Stimulated activated CD4-positive, alpha-beta T cell treated with anti-CD3 and anti-CD28 coated beads, Interleukin-1b, Interleukin-23, amount 100 ng/mL, for 4 hours (primary cell): ENCODE measurements around the gene PIP5K1B.
"Not testable (repeated sequence)": the region's sequence is repeated elsewhere in the genome, so short reads cannot be mapped to it uniquely, and the experiment has no call there.

Experiments
- DNase-seq, 2 donors: peaks; one replicate each; pipeline ENCODE4 v3.0.0-alpha.2; 2020; ENCODE audit warnings: low read depth in 2 of 2

Gene PIP5K1B

DNA sequence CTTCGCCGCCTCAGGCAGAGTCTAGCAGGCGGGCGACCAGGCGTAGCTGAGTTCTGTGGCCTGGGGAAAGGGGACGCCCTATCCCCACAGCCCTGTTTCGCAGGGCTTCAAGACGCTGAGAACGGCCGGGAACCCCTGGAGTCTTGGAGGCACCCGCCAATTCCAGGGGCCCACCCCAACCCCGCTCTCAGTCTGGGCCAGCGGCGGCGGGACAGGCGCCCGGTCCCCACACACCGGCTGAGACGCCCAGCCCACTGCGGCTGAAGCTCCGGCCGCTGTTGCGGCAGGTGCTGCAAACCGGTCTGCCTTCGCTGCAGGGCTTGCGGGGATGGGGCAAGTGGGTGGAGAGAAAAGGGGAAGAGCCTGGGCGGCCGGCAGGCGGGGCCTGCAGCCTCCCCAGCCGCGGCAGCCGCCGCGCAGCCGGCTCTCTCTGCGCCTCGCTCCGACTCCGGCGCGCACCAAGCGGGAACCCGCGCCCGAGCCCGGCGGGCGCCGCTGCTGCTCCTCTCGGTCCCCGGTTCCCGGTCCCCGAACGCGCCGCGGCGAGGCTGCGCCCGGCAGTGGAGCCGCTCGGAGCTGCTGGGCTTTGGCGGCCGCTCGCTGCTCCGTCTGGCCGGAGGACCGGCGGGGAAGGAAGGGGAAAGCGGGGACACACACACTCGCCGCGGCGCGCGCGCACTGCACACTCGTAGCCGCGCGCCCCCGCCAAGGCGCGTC is at the start of gene PIP5K1B:
Gene PIP5K1B (plus strand): TSS at position 427 of the 717 bp plus-strand sequence. CDS start 117,375 bp downstream, outside the sequence.
- DNase-seq: peak; percentile 3 to 21

- DNase-seq: no peak
Measured at GRCh38 chr9:68664036-68664435, 41.0 kb upstream of the PIP5K1B start.

- no peak for DNase-seq
Measured at GRCh38 chr9:68668127-68668526, 36.9 kb upstream of the PIP5K1B start.

DNA sequence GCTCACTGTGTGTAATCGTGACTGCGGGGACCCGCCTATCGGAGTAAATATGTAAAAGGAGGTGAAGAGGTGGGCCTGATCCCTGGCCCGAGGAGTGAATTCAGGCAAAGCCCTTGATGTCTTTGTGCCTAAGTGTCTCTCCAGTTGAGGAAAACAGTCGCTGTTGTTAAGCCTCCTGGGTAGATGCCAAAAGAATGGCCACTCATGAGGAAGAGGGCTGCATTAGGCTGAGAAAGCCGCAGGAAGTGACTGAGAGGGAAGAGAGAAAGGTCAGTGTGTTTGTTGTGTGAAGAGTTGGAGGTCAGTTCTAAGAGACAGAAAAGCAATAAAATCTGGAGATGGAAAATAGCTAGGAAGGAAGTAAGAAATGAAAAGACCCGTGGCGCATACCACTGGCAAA is 35.8 kb upstream of the PIP5K1B start:
- no peak for DNase-seq

DNA sequence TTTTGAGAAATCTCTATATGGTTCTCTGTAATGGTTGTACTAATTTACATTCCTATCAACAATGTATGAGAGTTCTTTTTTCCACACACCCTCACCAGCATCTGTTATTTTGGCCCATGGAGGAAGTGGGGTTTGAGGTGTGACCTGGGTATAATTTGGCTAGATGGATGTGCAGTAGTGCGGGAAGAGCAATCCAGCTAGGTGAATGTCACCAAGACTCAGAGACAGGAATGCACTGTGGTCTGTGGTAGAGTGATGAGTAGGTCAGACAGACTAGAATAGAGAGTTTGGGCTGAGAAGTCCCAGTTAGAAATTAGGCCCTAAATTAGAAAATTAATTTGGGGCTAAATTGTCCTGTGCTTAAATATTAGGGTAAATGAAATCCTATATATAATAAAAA is 32.8 kb upstream of the PIP5K1B start:
- DNase-seq: no peak

DNA sequence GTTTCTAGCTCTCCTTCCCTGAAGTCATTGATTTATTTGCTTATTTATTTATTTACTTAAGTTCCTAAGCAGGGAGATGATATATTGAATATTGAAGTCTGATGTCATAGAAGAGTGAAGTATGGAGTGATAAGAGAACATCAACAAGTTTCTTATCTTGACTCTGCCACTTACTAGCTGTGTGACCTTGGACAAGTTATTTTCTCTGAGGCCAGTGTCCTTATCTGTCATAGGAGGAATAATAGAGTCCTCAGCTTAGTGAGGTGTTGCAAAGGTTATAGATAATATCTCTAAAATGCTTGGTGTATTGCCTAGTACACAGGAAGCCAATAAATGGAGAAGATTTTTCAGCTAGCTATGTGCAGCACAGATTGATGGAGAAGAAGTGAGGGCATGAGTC is 32.4 kb upstream of the PIP5K1B start:
- no peak for DNase-seq

DNA sequence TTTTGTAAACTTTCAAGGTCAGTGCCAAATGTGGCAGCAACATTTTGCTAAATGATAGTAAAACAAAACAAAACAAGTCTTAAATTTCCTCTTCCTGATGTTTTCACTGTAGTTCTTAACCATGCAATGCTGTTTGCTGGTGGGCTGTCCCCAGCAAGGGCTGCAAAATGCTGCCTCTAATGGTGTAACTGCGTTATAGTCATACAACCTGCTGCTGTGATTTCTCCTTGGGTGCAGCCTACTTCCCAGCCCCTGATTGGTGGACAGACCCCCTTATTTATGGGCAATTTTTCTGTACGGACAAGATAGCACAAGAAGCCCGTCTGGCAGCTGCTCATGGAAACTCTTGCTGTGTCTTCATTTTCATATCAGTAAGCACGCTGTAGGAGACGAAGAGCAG is 26.6 kb upstream of the PIP5K1B start:
- DNase-seq: no peak

- no peak for DNase-seq
Measured at GRCh38 chr9:68683433-68683832, 21.6 kb upstream of the PIP5K1B start.

DNA sequence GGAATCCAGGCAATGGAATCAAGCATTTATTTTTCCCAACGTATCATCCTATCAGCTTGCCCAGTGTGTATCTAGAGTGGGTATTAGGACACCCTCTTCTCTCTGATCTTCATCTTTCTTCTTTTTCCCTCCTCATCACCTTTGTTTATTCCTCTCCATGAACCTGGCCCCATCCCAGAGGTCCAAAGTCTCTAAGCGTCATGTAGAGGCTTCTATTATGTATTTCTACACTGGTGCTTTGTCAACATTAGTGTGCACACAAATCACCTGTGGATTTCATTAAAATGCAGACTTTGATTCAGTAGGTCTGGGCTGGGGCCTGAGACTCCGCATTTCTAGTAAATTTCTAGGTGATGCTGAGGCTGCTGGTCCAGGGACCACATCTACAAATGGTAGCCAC is 19.8 kb upstream of the PIP5K1B start:
- no peak for DNase-seq

- no peak for DNase-seq
Measured at GRCh38 chr9:68685770-68686169, 19.3 kb upstream of the PIP5K1B start.

- no peak for DNase-seq
Measured at GRCh38 chr9:68690088-68690487, 15.0 kb upstream of the PIP5K1B start.

GRCh38 chr9:68692519-68692918 is 12.5 kb upstream of the PIP5K1B start:
- DNase-seq: no peak

DNA sequence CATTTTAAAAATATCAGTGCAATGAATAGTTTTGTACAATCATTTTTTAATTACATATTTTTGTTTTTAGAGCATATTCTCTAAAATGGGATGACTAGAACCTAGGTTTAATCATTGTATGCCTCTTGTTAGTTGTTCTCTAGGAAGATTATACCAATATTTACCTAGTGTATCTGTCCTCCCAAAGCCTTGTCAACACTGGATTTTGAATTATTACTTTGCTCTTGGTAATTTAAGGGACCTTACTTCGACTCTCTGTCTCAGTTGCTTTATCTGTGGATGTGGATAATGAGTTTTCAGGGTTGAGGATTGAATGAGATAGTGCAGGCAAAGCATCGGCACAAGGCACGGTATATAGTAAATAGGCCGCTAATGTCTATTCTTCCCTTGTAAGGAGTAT is 10.9 kb upstream of the PIP5K1B start:
- no peak for DNase-seq

- no peak for DNase-seq
Measured at GRCh38 chr9:68697851-68698250, 7.2 kb upstream of the PIP5K1B start.

GRCh38 chr9:68698943-68699509 is 6.0 kb upstream of the PIP5K1B start:
- DNase-seq: no peak

DNA sequence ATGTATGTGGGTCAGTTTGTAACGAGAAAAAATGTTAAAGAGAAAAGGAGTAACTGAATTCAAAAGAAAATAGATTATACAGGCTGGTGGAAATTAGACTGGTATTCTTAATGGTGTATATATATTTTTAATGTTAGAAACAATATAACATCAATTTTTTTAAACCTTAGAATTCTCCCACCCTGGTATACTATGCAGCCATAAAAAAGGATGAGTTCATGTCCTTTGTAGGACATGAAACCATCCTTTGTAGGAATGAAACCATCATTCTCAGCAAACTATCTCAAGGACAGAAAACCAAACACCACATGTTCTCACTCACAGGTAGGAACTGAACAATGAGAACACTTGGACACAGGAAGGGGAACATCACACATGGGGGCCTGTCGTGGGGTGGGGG is 5.4 kb upstream of the PIP5K1B start:
- DNase-seq: not testable (repeated sequence)

- DNase-seq: no peak
Measured at GRCh38 chr9:68702493-68702892, 2.5 kb upstream of the PIP5K1B start.

- no peak for DNase-seq
Measured at GRCh38 chr9:68703672-68704071, 1.4 kb upstream of the PIP5K1B start.

- DNase-seq: no peak
Measured at GRCh38 chr9:68704498-68704813, 584 bp upstream of the PIP5K1B start.

GRCh38 chr9:68705531-68706362 is 707 bp downstream of the PIP5K1B start:
- DNase-seq: no peak

GRCh38 chr9:68706363-68707201 is 1.5 kb downstream of the PIP5K1B start:
- DNase-seq: no peak
